Measurements from ENCODE around the gene ZFP69.
"Not testable (repeated sequence)": the region's sequence is repeated elsewhere in the genome, so short reads cannot be mapped to it uniquely, and the experiment has no call there.

ZFP69 gene

GRCh38 chr1:40476924-40477677 lies at the start of gene ZFP69:
ZFP69 (plus strand) TSS chr1:40477290; CDS start chr1:40479362, 2,072 bp downstream.
- peak; percentile 75 for DNase-seq

- no peak for DNase-seq
Observed at GRCh38 chr1:40431385-40431784, 45.7 kb upstream of the ZFP69 start.

- DNase-seq = no peak
Observed at GRCh38 chr1:40432644-40433390, 44.3 kb upstream of the ZFP69 start.

GRCh38 chr1:40435471-40435870 lies 41.6 kb upstream of the ZFP69 start:
- DNase-seq = no peak

- no peak for DNase-seq
Observed at GRCh38 chr1:40435876-40436275, 41.2 kb upstream of the ZFP69 start.

GRCh38 chr1:40438391-40439015 lies 38.6 kb upstream of the ZFP69 start:
- no peak for DNase-seq

- no peak for DNase-seq
Observed at GRCh38 chr1:40439247-40439646, 37.8 kb upstream of the ZFP69 start.

GRCh38 chr1:40449684-40450494 lies 27.2 kb upstream of the ZFP69 start, which contains the start of gene ZFP69B:
ZFP69B (plus strand) TSS chr1:40450476; CDS start chr1:40450962, 486 bp downstream.
- peak; percentile 93 for DNase-seq

- peak; percentile 89 for DNase-seq
Observed at GRCh38 chr1:40450495-40451237, 26.4 kb upstream of the ZFP69 start.

GRCh38 chr1:40451238-40451585 lies 25.9 kb upstream of the ZFP69 start:
- no peak for DNase-seq

- DNase-seq = no peak
Observed at GRCh38 chr1:40454873-40455272, 22.2 kb upstream of the ZFP69 start.

GRCh38 chr1:40462956-40463590 lies 14.0 kb upstream of the ZFP69 start:
- no peak for DNase-seq

- DNase-seq = no peak
Observed at GRCh38 chr1:40469327-40469726, 7.8 kb upstream of the ZFP69 start.

- no peak for DNase-seq
Observed at GRCh38 chr1:40475268-40475667, 1.8 kb upstream of the ZFP69 start.

- DNase-seq = peak; percentile 37
Observed at GRCh38 chr1:40477678-40478053, 576 bp downstream of the ZFP69 start.

- peak; percentile 3 for DNase-seq
Observed at GRCh38 chr1:40478276-40478675, 1.2 kb downstream of the ZFP69 start.

GRCh38 chr1:40479156-40479555 lies 2.1 kb downstream of the ZFP69 start:
- peak; percentile 13 for DNase-seq

GRCh38 chr1:40495315-40495903 lies 18.3 kb downstream of the ZFP69 start:
- DNase-seq = no peak

GRCh38 chr1:40502651-40503050 lies 25.6 kb downstream of the ZFP69 start:
- DNase-seq = not testable (repeated sequence)

- DNase-seq = no peak
Observed at GRCh38 chr1:40507973-40508372, 30.9 kb downstream of the ZFP69 start.

All from activated CD4-positive, alpha-beta T cell treated with anti-CD3 and anti-CD28 coated beads for 48 hours (primary cell).